Endodermal cell (in vitro differentiated cells): ENCODE measurements around the gene MNS1. TPM values are rescaled to one million over a fixed set of nuclear protein-coding genes. Genes with fewer than 3 reads are reported as not detected.
"Not testable (repeated sequence)": the region's sequence is repeated elsewhere in the genome, so short reads cannot be mapped to it uniquely, and the experiment has no call there.

Experiments used
- DNase-seq: peaks from one replicate; pipeline ENCODE4 v3.0.0-alpha.2; 2017
- H3K27ac ChIP-seq: 2 replicates; pipeline ENCODE4 v1.5.1; 2013; ENCODE audit warnings: mild to moderate bottlenecking, low read depth, low read length, moderate library complexity
- H3K27me3 ChIP-seq: 2 replicates; pipeline ENCODE4 v1.6.1; 2013; ENCODE audit warnings: mild to moderate bottlenecking, low read length, moderate library complexity; ENCODE audit not compliant: insufficient read depth, control insufficient read depth, poor library complexity, severe bottlenecking
- H3K36me3 ChIP-seq: 2 replicates; pipeline ENCODE4 v1.7.0; 2013; ENCODE audit warnings: mild to moderate bottlenecking, low read length, moderate library complexity; ENCODE audit not compliant: control insufficient read depth, insufficient read depth
- H3K4me1 ChIP-seq: one replicate; pipeline ENCODE4 v1.7.0; 2013; ENCODE audit warnings: low read length; ENCODE audit not compliant: control insufficient read depth, insufficient read depth
- H3K4me3 ChIP-seq: 2 replicates; pipeline ENCODE4 v1.5.1; 2013; ENCODE audit warnings: mild to moderate bottlenecking, low read length, moderate library complexity
- H3K9ac ChIP-seq: 2 replicates; pipeline ENCODE4 v1.6.1; 2013; ENCODE audit warnings: mild to moderate bottlenecking, low read length, moderate library complexity; ENCODE audit not compliant: poor library complexity, severe bottlenecking; ENCODE audit errors: extremely low read depth
- H3K9me3 ChIP-seq: 2 replicates; pipeline ENCODE4 v1.6.1; 2013; ENCODE audit warnings: mild to moderate bottlenecking, low read length, moderate library complexity; ENCODE audit not compliant: control insufficient read depth
- H3K27ac Mint-ChIP-seq: 2 replicates; pipeline ENCODE4 v1.8.0; 2020; ENCODE audit warnings: mixed read lengths
- H3K27me3 Mint-ChIP-seq: 2 replicates; pipeline ENCODE4 v1.8.0; 2021; ENCODE audit warnings: mild to moderate bottlenecking, mixed read lengths; ENCODE audit not compliant: insufficient read depth
- H3K36me3 Mint-ChIP-seq: 2 replicates; pipeline ENCODE4 v1.8.0; 2020; ENCODE audit warnings: low read depth, mixed read lengths
- H3K4me1 Mint-ChIP-seq: 2 replicates; pipeline ENCODE4 v1.8.0; 2020; ENCODE audit warnings: mixed read lengths
- H3K4me3 Mint-ChIP-seq: 2 replicates; pipeline ENCODE4 v1.8.0; 2020; ENCODE audit warnings: mild to moderate bottlenecking, moderate library complexity, mixed read lengths
- H3K9me3 Mint-ChIP-seq: 2 replicates; pipeline ENCODE4 v1.8.0; 2020; ENCODE audit warnings: mild to moderate bottlenecking, mixed read lengths
- CTCF ChIP-seq: fragments of 200-600 bp; sonication (generic); conservative IDR thresholded peaks from 2 replicates; pipeline ENCODE4 v1.5.0; 2021; ENCODE audit warnings: antibody characterized with exemption, mild to moderate bottlenecking
- WGBS, 2 experiments: methylation state at CpG; one replicate each; pipeline versions ENCODE4 v1.1.5 to v1.1.7; 2013; ENCODE audit warnings: missing lambda C conversion rate in 2 of 2, mixed read lengths in 1 of 2; ENCODE audit not compliant: insufficient coverage in 1 of 2, insufficient read length in 1 of 2; 5-methylcytosine and 5-hydroxymethylcytosine counted together
- total RNA-seq, 2 donors: library from RNA; stranded (reverse); fragmentation: NEBNext Ultra II Directional in 1 of 2; extraction: Animal tissue kit (Norgen Biotek cat#: 25700) in 1 of 2; gene quantifications; 2 replicates in 1 of 2; 3 replicates in 1 of 2; pipeline ENCODE4 v1.2.1, GENCODE V29; 2021

MNS1 gene
- total RNA-seq, 2 donors from 2014 or later, result 0.27 to 4.5 TPM

- Mint-ChIP-seq H3K4me1 (no peaks in the 10 kb centered on the region), H3K9me3 (peaks cover 2% of the 10 kb centered on the region)
Observed at GRCh38 chr15:56491110-56491722, 26.3 kb upstream of the MNS1 start.

DNA sequence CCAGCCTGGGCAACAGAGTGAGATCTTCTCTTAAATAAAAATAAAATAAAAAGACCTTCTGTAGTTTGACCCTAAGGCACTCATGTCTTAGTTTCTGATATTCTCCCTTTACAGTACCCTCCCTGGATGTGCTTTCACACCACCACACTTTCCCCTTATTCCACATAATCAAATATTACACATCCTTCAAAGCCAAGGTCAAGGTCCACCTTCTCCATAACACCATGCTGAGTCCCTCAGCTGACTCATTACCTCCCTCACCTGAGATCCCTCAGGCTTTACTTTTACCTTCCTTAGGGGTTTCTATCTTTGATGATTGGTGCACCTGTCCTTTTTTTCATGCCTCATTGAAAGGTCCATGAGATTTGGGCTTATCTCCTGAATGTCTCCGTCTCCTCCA lies 25.5 kb upstream of the MNS1 start:
- no peaks in the 10 kb centered on the region for H3K4me1 ChIP-seq
- H3K27me3 ChIP-seq, result peaks cover 12% of the 10 kb centered on the region
- H3K9ac ChIP-seq, result no peak overlapping the region
- H3K27ac ChIP-seq, result no peak overlapping the region
- Mint-ChIP-seq H3K4me3 (no peak overlapping the region), H3K27ac (no peak overlapping the region), H3K27me3 (peaks cover 19% of the 10 kb centered on the region), H3K36me3 (no peaks in the 10 kb centered on the region), H3K9me3 (peaks cover 9% of the 10 kb centered on the region), H3K4me1 (no peaks in the 10 kb centered on the region)
- no peak for TF ChIP-seq CTCF
- H3K4me3 ChIP-seq, result no peak overlapping the region
- WGBS, 2 experiments, result 100% methylated on average over 1 of the region's 1 CpG; no CpG with 5 or more reads in 1 of the 2 experiments
- H3K36me3 ChIP-seq, result no peaks in the 10 kb centered on the region
- DNase-seq, result no peak
- H3K9me3 ChIP-seq, result peaks cover 6% of the 10 kb centered on the region

More at GRCh38 chr15:56491110-56491722, 26.3 kb upstream of the MNS1 start:
- H3K36me3 Mint-ChIP-seq, result no peaks in the 10 kb centered on the region
- peak; percentile 95 for TF ChIP-seq CTCF
- H3K4me3 Mint-ChIP-seq, result no peak overlapping the region
- no peak overlapping the region for H3K27ac ChIP-seq
- no peak overlapping the region for H3K27ac Mint-ChIP-seq
- H3K27me3 Mint-ChIP-seq, result peaks cover 22% of the 10 kb centered on the region
- WGBS, 2 experiments, result 41 to 46% methylated on average over 4 to 5 of the region's 5 CpGs
- no peaks in the 10 kb centered on the region for H3K36me3 ChIP-seq
- peak; percentile 86 for DNase-seq
- H3K4me1 ChIP-seq, result no peaks in the 10 kb centered on the region
- peaks cover 12% of the 10 kb centered on the region for H3K27me3 ChIP-seq
- H3K9ac ChIP-seq, result no peak overlapping the region
- H3K4me3 ChIP-seq, result no peak overlapping the region
- H3K9me3 ChIP-seq, result no peaks in the 10 kb centered on the region

DNA sequence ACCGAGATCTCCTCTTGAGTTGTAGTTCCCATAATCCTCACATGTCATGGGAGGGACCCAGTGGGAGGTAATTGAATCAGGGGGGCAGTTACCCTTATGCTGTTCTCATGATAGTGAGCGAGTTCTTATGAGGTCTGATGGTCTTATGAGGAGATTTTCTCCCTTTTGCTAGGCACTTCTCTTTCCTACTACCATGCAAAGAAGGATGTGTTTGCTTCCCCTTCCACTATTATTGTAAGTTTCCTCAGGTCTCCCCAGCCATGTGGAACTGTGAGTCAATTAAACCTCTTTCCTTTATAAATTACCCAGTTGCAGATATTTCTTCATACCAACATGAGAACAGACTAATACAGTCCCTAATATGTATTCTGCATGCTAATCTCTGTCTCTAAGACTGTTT lies 21.3 kb upstream of the MNS1 start:
- peaks cover 23% of the 10 kb centered on the region for H3K9me3 Mint-ChIP-seq
- H3K4me1 Mint-ChIP-seq, H3K9ac ChIP-seq, H3K4me3 Mint-ChIP-seq, H3K4me3 ChIP-seq, H3K27ac Mint-ChIP-seq, H3K27ac ChIP-seq, H3K27me3 ChIP-seq, H3K27me3 Mint-ChIP-seq, H3K4me1 ChIP-seq, DNase-seq, H3K36me3 ChIP-seq, H3K36me3 Mint-ChIP-seq: not testable (repeated sequence)
- WGBS, 2 experiments, result 81% methylated on average over 2 of the region's 2 CpGs; no CpG with 5 or more reads in 1 of the 2 experiments
- H3K9me3 ChIP-seq, result peaks cover 18% of the 10 kb centered on the region

- H3K4me3 Mint-ChIP-seq, H3K4me1 ChIP-seq: not testable (repeated sequence)
- 73 to 92% methylated on average over 2 to 3 of the region's 3 CpGs for WGBS, 2 experiments
Observed at GRCh38 chr15:56485426-56485825, 20.5 kb upstream of the MNS1 start.

More at GRCh38 chr15:56485426-56485825, 20.5 kb upstream of the MNS1 start:
- DNase-seq, H3K9ac ChIP-seq, H3K36me3 ChIP-seq, H3K27me3 ChIP-seq, H3K27ac Mint-ChIP-seq, H3K4me1 Mint-ChIP-seq, H3K27ac ChIP-seq, H3K4me3 ChIP-seq, H3K27me3 Mint-ChIP-seq, H3K36me3 Mint-ChIP-seq: not testable (repeated sequence)
- H3K9me3 Mint-ChIP-seq, result peaks cover 23% of the 10 kb centered on the region
- peaks cover 18% of the 10 kb centered on the region for H3K9me3 ChIP-seq
